Breast epithelium (tissue), 3 donors: ENCODE data around the gene TRPM8.

ENCODE experiments used
- CTCF ChIP-seq, 3 donors: fragments of 450-650 bp; IDR thresholded peaks; one replicate each; pipeline ENCODE4 v1.5.1; 2016 to 2017; ENCODE audit warnings: antibody characterized with exemption in 3 of 3, mild to moderate bottlenecking in 3 of 3, moderate library complexity in 3 of 3
- POLR2A ChIP-seq: fragments of 450-650 bp; IDR thresholded peaks from one replicate; pipeline ENCODE4 v1.6.1; 2016; ENCODE audit warnings: antibody characterized with exemption, mild to moderate bottlenecking, moderate library complexity

GRCh38 chr2:234022424-234022823 lies 105.3 kb downstream of the TRPM8 start:
- no peak for TF ChIP-seq CTCF (IDR thresholded peaks at IDR 0.05)
- TF ChIP-seq POLR2A: no peak
